ENCODE results near the gene THOC5.

- TF ChIP-seq POLR2A (IDR thresholded peaks at IDR 0.05; ENCODE audit: low read length) (no peak), GATA1 (IDR thresholded peaks at IDR 0.05; ENCODE audit: low read depth, low read length) (no peak)
These were observed 22.1 kb downstream of the THOC5 start for GRCh38 chr22:29531419-29531818.

Measured in erythroblast (primary cell).